ENCODE measurements around the gene SERPINB10.

DNA sequence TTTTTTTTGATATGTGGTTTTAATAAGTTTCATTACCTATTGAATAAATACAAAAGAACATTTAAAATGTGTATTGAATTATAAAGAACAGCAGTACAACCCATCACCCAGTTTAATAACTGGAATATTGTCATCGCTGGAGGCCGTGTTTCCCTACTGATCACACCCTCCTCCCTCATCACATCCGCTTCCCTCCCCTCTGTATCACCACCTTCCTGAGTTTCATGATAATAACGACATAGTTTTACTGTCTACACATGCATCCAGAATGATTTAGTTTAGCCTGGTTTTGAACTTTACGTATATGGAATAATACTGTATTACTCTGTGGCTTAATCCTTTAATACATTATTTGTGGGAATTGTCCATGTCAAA is 64.2 kb downstream of the SERPINB10 start:
- no peak for TF ChIP-seq CBX5 (IDR thresholded peaks at IDR 0.05; ENCODE audit: borderline replicate concordance, low read depth)
- TF ChIP-seq, protein P1, sequence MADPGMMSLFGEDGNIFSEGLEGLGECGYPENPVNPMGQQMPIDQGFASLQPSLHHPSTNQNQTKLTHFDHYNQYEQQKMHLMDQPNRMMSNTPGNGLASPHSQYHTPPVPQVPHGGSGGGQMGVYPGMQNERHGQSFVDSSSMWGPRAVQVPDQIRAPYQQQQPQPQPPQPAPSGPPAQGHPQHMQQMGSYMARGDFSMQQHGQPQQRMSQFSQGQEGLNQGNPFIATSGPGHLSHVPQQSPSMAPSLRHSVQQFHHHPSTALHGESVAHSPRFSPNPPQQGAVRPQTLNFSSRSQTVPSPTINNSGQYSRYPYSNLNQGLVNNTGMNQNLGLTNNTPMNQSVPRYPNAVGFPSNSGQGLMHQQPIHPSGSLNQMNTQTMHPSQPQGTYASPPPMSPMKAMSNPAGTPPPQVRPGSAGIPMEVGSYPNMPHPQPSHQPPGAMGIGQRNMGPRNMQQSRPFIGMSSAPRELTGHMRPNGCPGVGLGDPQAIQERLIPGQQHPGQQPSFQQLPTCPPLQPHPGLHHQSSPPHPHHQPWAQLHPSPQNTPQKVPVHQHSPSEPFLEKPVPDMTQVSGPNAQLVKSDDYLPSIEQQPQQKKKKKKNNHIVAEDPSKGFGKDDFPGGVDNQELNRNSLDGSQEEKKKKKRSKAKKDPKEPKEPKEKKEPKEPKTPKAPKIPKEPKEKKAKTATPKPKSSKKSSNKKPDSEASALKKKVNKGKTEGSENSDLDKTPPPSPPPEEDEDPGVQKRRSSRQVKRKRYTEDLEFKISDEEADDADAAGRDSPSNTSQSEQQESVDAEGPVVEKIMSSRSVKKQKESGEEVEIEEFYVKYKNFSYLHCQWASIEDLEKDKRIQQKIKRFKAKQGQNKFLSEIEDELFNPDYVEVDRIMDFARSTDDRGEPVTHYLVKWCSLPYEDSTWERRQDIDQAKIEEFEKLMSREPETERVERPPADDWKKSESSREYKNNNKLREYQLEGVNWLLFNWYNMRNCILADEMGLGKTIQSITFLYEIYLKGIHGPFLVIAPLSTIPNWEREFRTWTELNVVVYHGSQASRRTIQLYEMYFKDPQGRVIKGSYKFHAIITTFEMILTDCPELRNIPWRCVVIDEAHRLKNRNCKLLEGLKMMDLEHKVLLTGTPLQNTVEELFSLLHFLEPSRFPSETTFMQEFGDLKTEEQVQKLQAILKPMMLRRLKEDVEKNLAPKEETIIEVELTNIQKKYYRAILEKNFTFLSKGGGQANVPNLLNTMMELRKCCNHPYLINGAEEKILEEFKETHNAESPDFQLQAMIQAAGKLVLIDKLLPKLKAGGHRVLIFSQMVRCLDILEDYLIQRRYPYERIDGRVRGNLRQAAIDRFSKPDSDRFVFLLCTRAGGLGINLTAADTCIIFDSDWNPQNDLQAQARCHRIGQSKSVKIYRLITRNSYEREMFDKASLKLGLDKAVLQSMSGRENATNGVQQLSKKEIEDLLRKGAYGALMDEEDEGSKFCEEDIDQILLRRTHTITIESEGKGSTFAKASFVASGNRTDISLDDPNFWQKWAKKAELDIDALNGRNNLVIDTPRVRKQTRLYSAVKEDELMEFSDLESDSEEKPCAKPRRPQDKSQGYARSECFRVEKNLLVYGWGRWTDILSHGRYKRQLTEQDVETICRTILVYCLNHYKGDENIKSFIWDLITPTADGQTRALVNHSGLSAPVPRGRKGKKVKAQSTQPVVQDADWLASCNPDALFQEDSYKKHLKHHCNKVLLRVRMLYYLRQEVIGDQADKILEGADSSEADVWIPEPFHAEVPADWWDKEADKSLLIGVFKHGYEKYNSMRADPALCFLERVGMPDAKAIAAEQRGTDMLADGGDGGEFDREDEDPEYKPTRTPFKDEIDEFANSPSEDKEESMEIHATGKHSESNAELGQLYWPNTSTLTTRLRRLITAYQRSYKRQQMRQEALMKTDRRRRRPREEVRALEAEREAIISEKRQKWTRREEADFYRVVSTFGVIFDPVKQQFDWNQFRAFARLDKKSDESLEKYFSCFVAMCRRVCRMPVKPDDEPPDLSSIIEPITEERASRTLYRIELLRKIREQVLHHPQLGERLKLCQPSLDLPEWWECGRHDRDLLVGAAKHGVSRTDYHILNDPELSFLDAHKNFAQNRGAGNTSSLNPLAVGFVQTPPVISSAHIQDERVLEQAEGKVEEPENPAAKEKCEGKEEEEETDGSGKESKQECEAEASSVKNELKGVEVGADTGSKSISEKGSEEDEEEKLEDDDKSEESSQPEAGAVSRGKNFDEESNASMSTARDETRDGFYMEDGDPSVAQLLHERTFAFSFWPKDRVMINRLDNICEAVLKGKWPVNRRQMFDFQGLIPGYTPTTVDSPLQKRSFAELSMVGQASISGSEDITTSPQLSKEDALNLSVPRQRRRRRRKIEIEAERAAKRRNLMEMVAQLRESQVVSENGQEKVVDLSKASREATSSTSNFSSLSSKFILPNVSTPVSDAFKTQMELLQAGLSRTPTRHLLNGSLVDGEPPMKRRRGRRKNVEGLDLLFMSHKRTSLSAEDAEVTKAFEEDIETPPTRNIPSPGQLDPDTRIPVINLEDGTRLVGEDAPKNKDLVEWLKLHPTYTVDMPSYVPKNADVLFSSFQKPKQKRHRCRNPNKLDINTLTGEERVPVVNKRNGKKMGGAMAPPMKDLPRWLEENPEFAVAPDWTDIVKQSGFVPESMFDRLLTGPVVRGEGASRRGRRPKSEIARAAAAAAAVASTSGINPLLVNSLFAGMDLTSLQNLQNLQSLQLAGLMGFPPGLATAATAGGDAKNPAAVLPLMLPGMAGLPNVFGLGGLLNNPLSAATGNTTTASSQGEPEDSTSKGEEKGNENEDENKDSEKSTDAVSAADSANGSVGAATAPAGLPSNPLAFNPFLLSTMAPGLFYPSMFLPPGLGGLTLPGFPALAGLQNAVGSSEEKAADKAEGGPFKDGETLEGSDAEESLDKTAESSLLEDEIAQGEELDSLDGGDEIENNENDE (IDR thresholded peaks at IDR 0.05; ENCODE audit: low read depth, low read length): no peak
- no peak for TF ChIP-seq CREM (IDR thresholded peaks at IDR 0.05; ENCODE audit: low read depth)
- TF ChIP-seq, protein P2, sequence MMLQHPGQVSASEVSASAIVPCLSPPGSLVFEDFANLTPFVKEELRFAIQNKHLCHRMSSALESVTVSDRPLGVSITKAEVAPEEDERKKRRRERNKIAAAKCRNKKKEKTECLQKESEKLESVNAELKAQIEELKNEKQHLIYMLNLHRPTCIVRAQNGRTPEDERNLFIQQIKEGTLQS (IDR thresholded peaks at IDR 0.05): no peak
- TF ChIP-seq, protein P2 (CRISPR knock-in tag; conservative IDR thresholded peaks at IDR 0.05): no peak
- TF ChIP-seq ESRRA (IDR thresholded peaks at IDR 0.05; ENCODE audit: borderline replicate concordance, low read depth): no peak
- TF ChIP-seq DPF2 (IDR thresholded peaks at IDR 0.05): no peak
- TF ChIP-seq STAT6 (CRISPR knock-in tag; IDR thresholded peaks at IDR 0.05): no peak
- TF ChIP-seq, protein P3, sequence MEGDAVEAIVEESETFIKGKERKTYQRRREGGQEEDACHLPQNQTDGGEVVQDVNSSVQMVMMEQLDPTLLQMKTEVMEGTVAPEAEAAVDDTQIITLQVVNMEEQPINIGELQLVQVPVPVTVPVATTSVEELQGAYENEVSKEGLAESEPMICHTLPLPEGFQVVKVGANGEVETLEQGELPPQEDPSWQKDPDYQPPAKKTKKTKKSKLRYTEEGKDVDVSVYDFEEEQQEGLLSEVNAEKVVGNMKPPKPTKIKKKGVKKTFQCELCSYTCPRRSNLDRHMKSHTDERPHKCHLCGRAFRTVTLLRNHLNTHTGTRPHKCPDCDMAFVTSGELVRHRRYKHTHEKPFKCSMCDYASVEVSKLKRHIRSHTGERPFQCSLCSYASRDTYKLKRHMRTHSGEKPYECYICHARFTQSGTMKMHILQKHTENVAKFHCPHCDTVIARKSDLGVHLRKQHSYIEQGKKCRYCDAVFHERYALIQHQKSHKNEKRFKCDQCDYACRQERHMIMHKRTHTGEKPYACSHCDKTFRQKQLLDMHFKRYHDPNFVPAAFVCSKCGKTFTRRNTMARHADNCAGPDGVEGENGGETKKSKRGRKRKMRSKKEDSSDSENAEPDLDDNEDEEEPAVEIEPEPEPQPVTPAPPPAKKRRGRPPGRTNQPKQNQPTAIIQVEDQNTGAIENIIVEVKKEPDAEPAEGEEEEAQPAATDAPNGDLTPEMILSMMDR (IDR thresholded peaks at IDR 0.05 in 2 of 3, conservative IDR thresholded peaks at IDR 0.05 in 1 of 3; ENCODE audit: insufficient read depth in 2 of 3, low read depth in 1 of 3, low read length in 3 of 3): no peak
- no peak for TF ChIP-seq KLF6 (CRISPR knock-in tag; IDR thresholded peaks at IDR 0.05; ENCODE audit: borderline replicate concordance)
- TF ChIP-seq RFX5 (IDR thresholded peaks at IDR 0.05; ENCODE audit: low read depth, low read length): no peak
- TF ChIP-seq SREBF1 (IDR thresholded peaks at IDR 0.05; ENCODE audit: borderline replicate concordance, low read depth, low read length): no peak
- no peak for TF ChIP-seq FOXJ2 (tag; IDR thresholded peaks at IDR 0.05)
